GM18951 (cell line): ENCODE data around the gene ADGRL3.
"Not testable (repeated sequence)": the region's sequence is repeated elsewhere in the genome, so short reads cannot be mapped to it uniquely, and the experiment has no call there.

Experiments
- POLR2A ChIP-seq: IDR thresholded peaks from 4 replicates; pipeline ENCODE4 v1.6.1; 2011; ENCODE audit warnings: mild to moderate bottlenecking; ENCODE audit not compliant: insufficient read length, insufficient read depth; ENCODE audit errors: extremely low read depth
- in situ Hi-C: fragments of 300-500 bp; cut with MboI; formaldehyde crosslinking; loops from one replicate; pipeline ENCODE4 v1.12.0; 2022; ENCODE audit warnings: low sequenced_read_pairs, mixed read lengths, inconsistent platforms; ENCODE audit not compliant: unreplicated experiment

Gene ADGRL3

GRCh38 chr4:61199873-61200186 is 296 bp upstream of the ADGRL3 start:
- no peak for TF ChIP-seq POLR2A
- in situ Hi-C loops, result no loop called here

- in situ Hi-C loops, result no loop called here
- TF ChIP-seq POLR2A, result no peak
Observed at GRCh38 chr4:61200916-61201526, 895 bp downstream of the ADGRL3 start.

GRCh38 chr4:61201561-61201960 is 1.4 kb downstream of the ADGRL3 start:
- no peak for TF ChIP-seq POLR2A
- in situ Hi-C loops, result no loop called here

- no peak for TF ChIP-seq POLR2A
- in situ Hi-C loops, result no loop called here
Observed at GRCh38 chr4:61201961-61202637, 2.0 kb downstream of the ADGRL3 start.

- TF ChIP-seq POLR2A, result no peak
- in situ Hi-C loops, result no loop called here
Observed at GRCh38 chr4:61202638-61203435, 2.7 kb downstream of the ADGRL3 start.

- in situ Hi-C loops, result no loop called here
- TF ChIP-seq POLR2A, result no peak
Observed at GRCh38 chr4:61203436-61203790, 3.3 kb downstream of the ADGRL3 start.

GRCh38 chr4:61204353-61205060 is 4.4 kb downstream of the ADGRL3 start:
- in situ Hi-C loops, result no loop called here
- TF ChIP-seq POLR2A, result no peak

- TF ChIP-seq POLR2A, result no peak
- in situ Hi-C loops, result no loop called here
Observed at GRCh38 chr4:61205066-61205465, 4.9 kb downstream of the ADGRL3 start.

- in situ Hi-C loops, result not testable (repeated sequence)
Observed at GRCh38 chr4:61207156-61207555, 7.0 kb downstream of the ADGRL3 start.

GRCh38 chr4:61210186-61210939 is 10.2 kb downstream of the ADGRL3 start:
- TF ChIP-seq POLR2A, result no peak
- in situ Hi-C loops, result no loop called here

GRCh38 chr4:61211781-61212180 is 11.7 kb downstream of the ADGRL3 start:
- no peak for TF ChIP-seq POLR2A
- in situ Hi-C loops, result no loop called here

- in situ Hi-C loops, result no loop called here
- TF ChIP-seq POLR2A, result no peak
Observed at GRCh38 chr4:61212788-61213187, 12.7 kb downstream of the ADGRL3 start.

GRCh38 chr4:61214680-61215079 is 14.6 kb downstream of the ADGRL3 start:
- in situ Hi-C loops, result no loop called here
- no peak for TF ChIP-seq POLR2A
